ENCODE results near the gene GHRH.

Gene GHRH

GRCh38 chr20:37218441-37218840 is 43.2 kb downstream of the GHRH start:
- Histone ChIP-seq H3K27ac (ENCODE audit: low read depth, low read length) (no peak overlapping the region), H3K27me3 (ENCODE audit: control insufficient read depth in 1 of 2, insufficient read depth in 2 of 2, low read length in 2 of 2) (no peaks in the 10 kb centered on the region), H3K9ac (ENCODE audit: low read depth in 1 of 2, low read length in 2 of 2) (no peak overlapping the region), H3K4me1 (ENCODE audit: control insufficient read depth in 1 of 2, insufficient read depth in 2 of 2, low read length in 2 of 2) (peaks cover 0 to 6% of the 10 kb centered on the region in 2 donors), H3K9me3 (ENCODE audit: control insufficient read depth in 1 of 2, low read length in 2 of 2) (no peaks in the 10 kb centered on the region), H3K36me3 (ENCODE audit: control insufficient read depth in 1 of 2, insufficient read depth in 2 of 2, low read length in 2 of 2) (peaks cover 17 to 61% of the 10 kb centered on the region in 2 donors), H3K4me3 (ENCODE audit: low read depth in 1 of 2, low read length in 2 of 2) (no peak overlapping the region)

GRCh38 chr20:37209661-37210314 is 51.8 kb downstream of the GHRH start:
- H3K27ac ChIP-seq (ENCODE audit: low read depth, low read length): no peak overlapping the region
- H3K4me1 ChIP-seq (ENCODE audit: control insufficient read depth in 1 of 2, insufficient read depth in 2 of 2, low read length in 2 of 2): no peaks in the 10 kb centered on the region
- no peaks in the 10 kb centered on the region for H3K27me3 ChIP-seq (ENCODE audit: control insufficient read depth in 1 of 2, insufficient read depth in 2 of 2, low read length in 2 of 2)
- H3K9me3 ChIP-seq (ENCODE audit: control insufficient read depth in 1 of 2, low read length in 2 of 2): no peaks in the 10 kb centered on the region
- no peak overlapping the region for H3K9ac ChIP-seq (ENCODE audit: low read depth in 1 of 2, low read length in 2 of 2)
- no peak overlapping the region for H3K4me3 ChIP-seq (ENCODE audit: low read depth in 1 of 2, low read length in 2 of 2)
- H3K36me3 ChIP-seq (ENCODE audit: control insufficient read depth in 1 of 2, insufficient read depth in 2 of 2, low read length in 2 of 2): peaks cover 38 to 75% of the 10 kb centered on the region in 2 donors

GRCh38 chr20:37209193-37209592 is 52.4 kb downstream of the GHRH start:
- H3K9me3 ChIP-seq (ENCODE audit: control insufficient read depth in 1 of 2, low read length in 2 of 2): no peaks in the 10 kb centered on the region
- H3K4me1 ChIP-seq (ENCODE audit: control insufficient read depth in 1 of 2, insufficient read depth in 2 of 2, low read length in 2 of 2): no peaks in the 10 kb centered on the region
- H3K4me3 ChIP-seq (ENCODE audit: low read depth in 1 of 2, low read length in 2 of 2): no peak overlapping the region
- no peaks in the 10 kb centered on the region for H3K27me3 ChIP-seq (ENCODE audit: control insufficient read depth in 1 of 2, insufficient read depth in 2 of 2, low read length in 2 of 2)
- H3K9ac ChIP-seq (ENCODE audit: low read depth in 1 of 2, low read length in 2 of 2): no peak overlapping the region
- H3K36me3 ChIP-seq (ENCODE audit: control insufficient read depth in 1 of 2, insufficient read depth in 2 of 2, low read length in 2 of 2): peaks cover 40 to 76% of the 10 kb centered on the region in 2 donors
- H3K27ac ChIP-seq (ENCODE audit: low read depth, low read length): no peak overlapping the region

- Histone ChIP-seq H3K4me1 (ENCODE audit: control insufficient read depth in 1 of 2, insufficient read depth in 2 of 2, low read length in 2 of 2) (no peaks in the 10 kb centered on the region), H3K36me3 (ENCODE audit: control insufficient read depth in 1 of 2, insufficient read depth in 2 of 2, low read length in 2 of 2) (peaks cover 47 to 67% of the 10 kb centered on the region in 2 donors), H3K9me3 (ENCODE audit: control insufficient read depth in 1 of 2, low read length in 2 of 2) (no peaks in the 10 kb centered on the region), H3K27ac (ENCODE audit: low read depth, low read length) (no peak overlapping the region), H3K4me3 (ENCODE audit: low read depth in 1 of 2, low read length in 2 of 2) (no peak overlapping the region), H3K27me3 (ENCODE audit: control insufficient read depth in 1 of 2, insufficient read depth in 2 of 2, low read length in 2 of 2) (no peaks in the 10 kb centered on the region), H3K9ac (ENCODE audit: low read depth in 1 of 2, low read length in 2 of 2) (no peak overlapping the region)
Observed at GRCh38 chr20:37207171-37207570, 54.4 kb downstream of the GHRH start.

GRCh38 chr20:37205794-37206193 is 55.8 kb downstream of the GHRH start:
- H3K4me1 ChIP-seq (ENCODE audit: control insufficient read depth in 1 of 2, insufficient read depth in 2 of 2, low read length in 2 of 2): no peaks in the 10 kb centered on the region
- no peak overlapping the region for H3K4me3 ChIP-seq (ENCODE audit: low read depth in 1 of 2, low read length in 2 of 2)
- peaks cover 52 to 70% of the 10 kb centered on the region in 2 donors for H3K36me3 ChIP-seq (ENCODE audit: control insufficient read depth in 1 of 2, insufficient read depth in 2 of 2, low read length in 2 of 2)
- no peak overlapping the region for H3K9ac ChIP-seq (ENCODE audit: low read depth in 1 of 2, low read length in 2 of 2)
- H3K27me3 ChIP-seq (ENCODE audit: control insufficient read depth in 1 of 2, insufficient read depth in 2 of 2, low read length in 2 of 2): no peaks in the 10 kb centered on the region
- H3K9me3 ChIP-seq (ENCODE audit: control insufficient read depth in 1 of 2, low read length in 2 of 2): no peaks in the 10 kb centered on the region
- H3K27ac ChIP-seq (ENCODE audit: low read depth, low read length): no peak overlapping the region

- no peaks in the 10 kb centered on the region for H3K9me3 ChIP-seq (ENCODE audit: control insufficient read depth in 1 of 2, low read length in 2 of 2)
- H3K36me3 ChIP-seq (ENCODE audit: control insufficient read depth in 1 of 2, insufficient read depth in 2 of 2, low read length in 2 of 2): peaks cover 56 to 76% of the 10 kb centered on the region in 2 donors
- H3K27ac ChIP-seq (ENCODE audit: low read depth, low read length): no peak overlapping the region
- no peaks in the 10 kb centered on the region for H3K27me3 ChIP-seq (ENCODE audit: control insufficient read depth in 1 of 2, insufficient read depth in 2 of 2, low read length in 2 of 2)
- H3K4me3 ChIP-seq (ENCODE audit: low read depth in 1 of 2, low read length in 2 of 2): no peak overlapping the region
- H3K9ac ChIP-seq (ENCODE audit: low read depth in 1 of 2, low read length in 2 of 2): no peak overlapping the region
- H3K4me1 ChIP-seq (ENCODE audit: control insufficient read depth in 1 of 2, insufficient read depth in 2 of 2, low read length in 2 of 2): no peaks in the 10 kb centered on the region
Observed at GRCh38 chr20:37205130-37205529, 56.5 kb downstream of the GHRH start.

- Histone ChIP-seq H3K4me3 (ENCODE audit: low read depth in 1 of 2, low read length in 2 of 2) (no peak overlapping the region), H3K4me1 (ENCODE audit: control insufficient read depth in 1 of 2, insufficient read depth in 2 of 2, low read length in 2 of 2) (no peaks in the 10 kb centered on the region), H3K9me3 (ENCODE audit: control insufficient read depth in 1 of 2, low read length in 2 of 2) (no peaks in the 10 kb centered on the region), H3K27ac (ENCODE audit: low read depth, low read length) (no peak overlapping the region), H3K36me3 (ENCODE audit: control insufficient read depth in 1 of 2, insufficient read depth in 2 of 2, low read length in 2 of 2) (peaks cover 60 to 77% of the 10 kb centered on the region in 2 donors), H3K9ac (ENCODE audit: low read depth in 1 of 2, low read length in 2 of 2) (no peak overlapping the region), H3K27me3 (ENCODE audit: control insufficient read depth in 1 of 2, insufficient read depth in 2 of 2, low read length in 2 of 2) (no peaks in the 10 kb centered on the region)
Observed at GRCh38 chr20:37204056-37204455, 57.6 kb downstream of the GHRH start.

GRCh38 chr20:37202267-37202943 is 59.2 kb downstream of the GHRH start:
- no peaks in the 10 kb centered on the region for H3K4me1 ChIP-seq (ENCODE audit: control insufficient read depth in 1 of 2, insufficient read depth in 2 of 2, low read length in 2 of 2)
- no peaks in the 10 kb centered on the region for H3K27me3 ChIP-seq (ENCODE audit: control insufficient read depth in 1 of 2, insufficient read depth in 2 of 2, low read length in 2 of 2)
- H3K27ac ChIP-seq (ENCODE audit: low read depth, low read length): no peak overlapping the region
- H3K4me3 ChIP-seq (ENCODE audit: low read depth in 1 of 2, low read length in 2 of 2): no peak overlapping the region
- peaks cover 59 to 77% of the 10 kb centered on the region in 2 donors for H3K36me3 ChIP-seq (ENCODE audit: control insufficient read depth in 1 of 2, insufficient read depth in 2 of 2, low read length in 2 of 2)
- no peaks in the 10 kb centered on the region for H3K9me3 ChIP-seq (ENCODE audit: control insufficient read depth in 1 of 2, low read length in 2 of 2)
- H3K9ac ChIP-seq (ENCODE audit: low read depth in 1 of 2, low read length in 2 of 2): no peak overlapping the region

GRCh38 chr20:37201827-37202162 is 59.8 kb downstream of the GHRH start:
- Histone ChIP-seq H3K9ac (ENCODE audit: low read depth in 1 of 2, low read length in 2 of 2) (no peak overlapping the region), H3K4me3 (ENCODE audit: low read depth in 1 of 2, low read length in 2 of 2) (no peak overlapping the region), H3K27me3 (ENCODE audit: control insufficient read depth in 1 of 2, insufficient read depth in 2 of 2, low read length in 2 of 2) (no peaks in the 10 kb centered on the region), H3K36me3 (ENCODE audit: control insufficient read depth in 1 of 2, insufficient read depth in 2 of 2, low read length in 2 of 2) (peaks cover 54 to 77% of the 10 kb centered on the region in 2 donors), H3K9me3 (ENCODE audit: control insufficient read depth in 1 of 2, low read length in 2 of 2) (no peaks in the 10 kb centered on the region), H3K4me1 (ENCODE audit: control insufficient read depth in 1 of 2, insufficient read depth in 2 of 2, low read length in 2 of 2) (no peaks in the 10 kb centered on the region), H3K27ac (ENCODE audit: low read depth, low read length) (no peak overlapping the region)
